ENCODE data around the gene GPD1.

GRCh38 chr12:50088577-50089335 lies 15.1 kb upstream of the GPD1 start:
- TF ChIP-seq CTCF (IDR thresholded peaks at IDR 0.05; ENCODE audit: low read length) = peak; percentile 93
- TF ChIP-seq EZH2 (IDR thresholded peaks at IDR 0.05; ENCODE audit: borderline replicate concordance, low read length) = no peak
